B cell (primary cell): ENCODE results near the gene NPTXR. TPM values are rescaled to one million over a fixed set of nuclear protein-coding genes. Genes with fewer than 3 reads are reported as not detected.

Experiments used
- ATAC-seq: fragments of 200-7000 bp; cut with Tn5 transposase; one replicate; pipeline ENCODE4 v1.10.0; 2021; ENCODE audit warnings: low read depth, mild to moderate bottlenecking, moderate number of reproducible peaks, moderate library complexity
- CTCF ChIA-PET: fragments of 350-600 bp; sonication (Branson Sonifier 250); formaldehyde crosslinking; loops from one replicate; lab custom pipeline; 2021; ENCODE audit warnings: antibody characterized with exemption, inconsistent platforms; lab: Charles Lee
- POLR2A ChIA-PET: fragments of 350-600 bp; sonication (Branson Sonifier 250); formaldehyde crosslinking; loops from one replicate; lab custom pipeline; 2021; ENCODE audit warnings: antibody characterized with exemption; lab: Charles Lee
- DNase-seq: peaks from one replicate; pipeline ENCODE4 v3.0.0; 2013
- H2AFZ ChIP-seq: 2 replicates; pipeline ENCODE4 v1.6.1; 2012; ENCODE audit warnings: mild to moderate bottlenecking, low read depth, low read length; ENCODE audit not compliant: insufficient read depth, poor library complexity, severe bottlenecking
- H3K27ac ChIP-seq, 2 donors: 1 replicate in 1 of 2; 2 replicates in 1 of 2; pipeline ENCODE4 v1.5.1; 2012 to 2013; ENCODE audit warnings: low read length in 2 of 2, mild to moderate bottlenecking in 2 of 2, moderate library complexity in 1 of 2
- H3K27me3 ChIP-seq, 4 experiments: fragments of 200-600 bp in 1 of 4; sonication (generic) in 1 of 4; replicated peaks in 1 of 4; 1 replicate in 2 of 4; 2 replicates in 2 of 4; pipeline versions ENCODE4 v1.6.1 to v1.7.0; 2013 to 2016; ENCODE audit warnings: low read length in 3 of 4, mild to moderate bottlenecking in 2 of 4, mixed read lengths in 1 of 4, moderate library complexity in 1 of 4; ENCODE audit not compliant: insufficient read depth in 4 of 4, control insufficient read depth in 3 of 4; ENCODE audit errors: control extremely low read depth in 1 of 4
- H3K36me3 ChIP-seq, 2 experiments: replicated peaks in 1 of 2; 1 replicate in 1 of 2; 2 replicates in 1 of 2; pipeline versions ENCODE4 v1.6.1 to v1.7.1; 2013; ENCODE audit warnings: low read length in 1 of 2; ENCODE audit not compliant: insufficient read depth in 2 of 2, control insufficient read depth in 1 of 2; ENCODE audit errors: control extremely low read depth in 1 of 2, extremely low read depth in 1 of 2
- H3K4me1 ChIP-seq, 2 donors: fragments of 200-600 bp in 1 of 2; sonication (generic) in 1 of 2; 1 replicate in 1 of 2; 2 replicates in 1 of 2; pipeline versions ENCODE4 v1.5.1 to v1.6.1; 2013 to 2017; ENCODE audit warnings: low read length in 2 of 2; ENCODE audit not compliant: control insufficient read depth in 2 of 2, insufficient read depth in 2 of 2
- H3K4me2 ChIP-seq: replicated peaks from 2 replicates; pipeline ENCODE3; 2012; ENCODE audit warnings: mild to moderate bottlenecking, low read depth, low read length; ENCODE audit not compliant: poor library complexity, severe bottlenecking
- H3K4me3 ChIP-seq, 5 experiments: fragments of 200-600 bp in 1 of 5; sonication (generic) in 1 of 5; 1 replicate in 3 of 5; 2 replicates in 2 of 5; pipeline versions ENCODE4 v1.5.1 to v1.7.0; 2011 to 2016; ENCODE audit warnings: low read length in 4 of 5, mild to moderate bottlenecking in 4 of 5, low read depth in 2 of 5, control low read depth in 1 of 5, moderate library complexity in 1 of 5; ENCODE audit not compliant: insufficient read depth in 1 of 5; ENCODE audit errors: control extremely low read depth in 1 of 5, extremely low read depth in 1 of 5
- H3K79me2 ChIP-seq: fragments of 200-600 bp; sonication (generic); one replicate; pipeline ENCODE4 v1.6.0; 2016; ENCODE audit warnings: low read length; ENCODE audit not compliant: control insufficient read depth, insufficient read depth
- H3K9ac ChIP-seq: fragments of 200-600 bp; sonication (generic); 2 replicates; pipeline ENCODE4 v1.6.1; 2017; ENCODE audit warnings: mild to moderate bottlenecking, low read length, moderate library complexity
- H3K9me3 ChIP-seq, 3 donors: one replicate each; pipeline versions ENCODE4 v1.6.1 to v1.7.1; 2013; ENCODE audit warnings: low read length in 2 of 3; ENCODE audit not compliant: control insufficient read depth in 2 of 3, insufficient read depth in 1 of 3; ENCODE audit errors: control extremely low read depth in 1 of 3
- H4K20me1 ChIP-seq: 2 replicates; pipeline ENCODE4 v1.6.0; 2012; ENCODE audit warnings: mild to moderate bottlenecking, low read length; ENCODE audit not compliant: insufficient read depth, control insufficient read depth, poor library complexity, severe bottlenecking
- H3K27ac Mint-ChIP-seq: one replicate; pipeline ENCODE4 v1.8.0; 2021; ENCODE audit warnings: mixed read lengths
- H3K27me3 Mint-ChIP-seq: one replicate; pipeline ENCODE4 v1.8.0; 2021; ENCODE audit warnings: mixed read lengths
- H3K4me1 Mint-ChIP-seq: one replicate; pipeline ENCODE4 v1.8.0; 2021; ENCODE audit warnings: mixed read lengths
- H3K4me3 Mint-ChIP-seq: one replicate; pipeline ENCODE4 v1.8.0; 2021; ENCODE audit warnings: mixed read lengths
- H3K9me3 Mint-ChIP-seq: one replicate; pipeline ENCODE4 v1.8.0; 2022; ENCODE audit warnings: mixed read lengths; ENCODE audit not compliant: insufficient read depth
- EZH2 ChIP-seq: IDR thresholded peaks from 2 replicates; pipeline ENCODE4 v1.6.1; 2012; ENCODE audit warnings: borderline replicate concordance, low read depth, mild to moderate bottlenecking, moderate library complexity, low read length; ENCODE audit not compliant: insufficient read depth, poor library complexity, severe bottlenecking
- WGBS: methylation state at CpG from one replicate; pipeline ENCODE4 v1.1.5; 2013; ENCODE audit warnings: missing lambda C conversion rate; ENCODE audit not compliant: insufficient coverage; 5-methylcytosine and 5-hydroxymethylcytosine counted together
- intact Hi-C: fragments of 100-400 bp; cut with micrococcal nuclease; formaldehyde crosslinking; loops from one replicate; pipeline ENCODE4 v1.10.0; 2022
- polyA plus RNA-seq: library from polyadenylated mRNA; depleted of rRNA; stranded (reverse); fragments of >200 nt; gene quantifications from 2 replicates; pipeline ENCODE4 v1.2.3, GENCODE V29; 2012
- total RNA-seq, 2 donors: library from RNA; stranded (reverse); fragments of 120-200 nt in 1 of 2; gene quantifications; 1 replicate in 1 of 2; 2 replicates in 1 of 2; pipeline versions ENCODE4 v1.2.3 to v1.2.4, GENCODE V29; 2013 to 2022
- TF ChIP-seq, protein P1 (sequence below): fragments of 200-600 bp; IDR thresholded peaks from one replicate; pipeline ENCODE4 v1.8.0; 2022; ENCODE audit warnings: antibody characterized with exemption, mild to moderate bottlenecking

Gene NPTXR
- total and polyA plus RNA-seq, 2 donors (not counting 1 experiment from before 2014, with no cell fraction given): 0.16 to 0.71 TPM

- TF ChIP-seq EZH2: no peak
- TF ChIP-seq, protein P1, sequence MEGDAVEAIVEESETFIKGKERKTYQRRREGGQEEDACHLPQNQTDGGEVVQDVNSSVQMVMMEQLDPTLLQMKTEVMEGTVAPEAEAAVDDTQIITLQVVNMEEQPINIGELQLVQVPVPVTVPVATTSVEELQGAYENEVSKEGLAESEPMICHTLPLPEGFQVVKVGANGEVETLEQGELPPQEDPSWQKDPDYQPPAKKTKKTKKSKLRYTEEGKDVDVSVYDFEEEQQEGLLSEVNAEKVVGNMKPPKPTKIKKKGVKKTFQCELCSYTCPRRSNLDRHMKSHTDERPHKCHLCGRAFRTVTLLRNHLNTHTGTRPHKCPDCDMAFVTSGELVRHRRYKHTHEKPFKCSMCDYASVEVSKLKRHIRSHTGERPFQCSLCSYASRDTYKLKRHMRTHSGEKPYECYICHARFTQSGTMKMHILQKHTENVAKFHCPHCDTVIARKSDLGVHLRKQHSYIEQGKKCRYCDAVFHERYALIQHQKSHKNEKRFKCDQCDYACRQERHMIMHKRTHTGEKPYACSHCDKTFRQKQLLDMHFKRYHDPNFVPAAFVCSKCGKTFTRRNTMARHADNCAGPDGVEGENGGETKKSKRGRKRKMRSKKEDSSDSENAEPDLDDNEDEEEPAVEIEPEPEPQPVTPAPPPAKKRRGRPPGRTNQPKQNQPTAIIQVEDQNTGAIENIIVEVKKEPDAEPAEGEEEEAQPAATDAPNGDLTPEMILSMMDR: no peak
- H3K27me3 Mint-ChIP-seq: no peaks in the 10 kb centered on the region
- Histone ChIP-seq H3K36me3 (peaks cover 0 to 9% of the 10 kb centered on the region in 2 experiments), H4K20me1 (no peaks in the 10 kb centered on the region), H3K4me1 (no peaks in the 10 kb centered on the region), H3K79me2 (no peaks in the 10 kb centered on the region), H3K9ac (no peak overlapping the region), H3K9me3 (no peaks in the 10 kb centered on the region), H2AFZ (no peak overlapping the region), H3K4me2 (no peak overlapping the region), H3K4me3 (no peak overlapping the region), H3K27me3 (no peaks in the 10 kb centered on the region), H3K27ac (no peak overlapping the region)
- ChIA-PET CTCF (no interaction called here), POLR2A (interaction anchor here (0.6 kb wide), 1 partner anchor 28 kb away, joined by 3 read pairs; no protein-coding TSS in a partner anchor)
- no peak overlapping the region for H3K27ac Mint-ChIP-seq
- H3K4me1 Mint-ChIP-seq: no peaks in the 10 kb centered on the region
- intact Hi-C loops: no loop called here
- WGBS: 89% methylated on average over 5 of the region's 13 CpGs
- DNase-seq: no peak
- ATAC-seq: no peak
- no peak overlapping the region for H3K4me3 Mint-ChIP-seq
- H3K9me3 Mint-ChIP-seq: no peaks in the 10 kb centered on the region
These were observed 68.2 kb downstream of the NPTXR start for GRCh38 chr22:38775656-38776055.

DNA sequence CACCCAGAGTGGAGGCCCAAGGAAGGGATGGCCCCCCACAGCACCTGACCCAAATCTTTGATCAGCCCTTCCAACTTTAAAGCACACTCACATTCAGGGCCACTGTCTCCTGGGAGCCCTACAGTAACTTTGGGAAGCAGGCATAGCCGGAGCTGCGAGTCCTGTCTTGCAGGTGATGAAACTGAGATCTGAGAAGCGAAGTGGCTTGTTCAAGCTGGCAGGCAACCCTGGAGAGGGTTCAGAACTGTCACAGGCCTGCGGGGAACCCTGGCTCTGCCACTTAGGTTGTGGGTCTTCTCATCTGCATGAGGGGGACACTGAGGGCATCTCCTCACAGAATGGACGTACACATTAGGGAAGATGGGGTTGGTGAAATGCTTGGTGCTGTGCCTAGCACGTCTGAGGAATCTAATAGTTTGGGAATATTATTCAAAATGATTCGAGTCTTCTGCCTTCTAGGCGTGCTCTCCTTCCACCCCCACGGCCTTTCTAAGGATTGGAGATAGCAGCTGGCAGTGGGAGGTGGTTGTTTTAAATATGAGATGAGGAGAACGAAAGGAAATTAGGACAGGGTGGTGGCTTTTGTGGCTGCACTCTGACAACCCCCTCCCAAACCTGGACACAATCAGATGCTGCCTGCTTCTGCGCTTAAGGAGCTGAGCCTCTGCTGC, 69.2 kb downstream of the NPTXR start:
- TF ChIP-seq, protein P1: no peak
- no peak for TF ChIP-seq EZH2
- Mint-ChIP-seq H3K4me1 (no peaks in the 10 kb centered on the region), H3K4me3 (no peak overlapping the region), H3K27ac (no peak overlapping the region), H3K27me3 (no peaks in the 10 kb centered on the region), H3K9me3 (no peaks in the 10 kb centered on the region)
- Histone ChIP-seq H4K20me1 (no peaks in the 10 kb centered on the region), H3K4me3 (no peak overlapping the region), H3K79me2 (no peaks in the 10 kb centered on the region), H3K36me3 (peaks cover 0 to 6% of the 10 kb centered on the region in 2 experiments), H3K4me2 (no peak overlapping the region), H2AFZ (no peak overlapping the region), H3K27me3 (no peaks in the 10 kb centered on the region), H3K9ac (no peak overlapping the region), H3K4me1 (no peaks in the 10 kb centered on the region), H3K9me3 (no peaks in the 10 kb centered on the region), H3K27ac (no peak overlapping the region)
- DNase-seq (no peak), ATAC-seq (no peak)
- intact Hi-C loops: no loop called here
- ChIA-PET POLR2A (no interaction called here), CTCF (interaction anchor here (1.3 kb wide), 1 partner anchor 8 kb away, joined by 3 read pairs; no protein-coding TSS in a partner anchor)
- 80% methylated on average over 8 of the region's 11 CpGs for WGBS
